Ovary (tissue), 9 donors: ENCODE measurements around the gene CYB5R4. TPM values are rescaled to one million over a fixed set of nuclear protein-coding genes. Genes with fewer than 3 reads are reported as not detected.

Experiments used
- polyA plus RNA-seq, 2 donors: library from polyadenylated mRNA; stranded (reverse); fragments of 200-250 nt in 1 of 2; fragments of 350-450 nt in 1 of 2; fragmentation: Illumina TruSeq in 1 of 2; extraction: RNeasy Lipid Tissue Mini Kit (QIAGEN cat#74804) in 1 of 2; gene quantifications; one replicate each; pipeline ENCODE4 v1.2.3, GENCODE V29; 2013 to 2014
- total RNA-seq, 7 donors: library from RNA; depleted of rRNA in 2 of 7; stranded (reverse); fragments of >200 nt in 2 of 7; fragmentation: NEBNext Ultra II Directional in 3 of 7; extraction: Animal tissue kit (Norgen Biotek cat#: 25700) in 3 of 7; gene quantifications; one replicate each; pipeline versions ENCODE4 v1.1.0 to v1.2.4, GENCODE V29; 2016 to 2023
- donor health status: DM: no; HTN: no; CAD: no; lungs with moderate emphysema.
- donor health status: DM: no; HTN: no; CAD: no.
- donor health status: Bipolar disorder and iron deficiency.
- donor health status: DM: yes; HTN: yes; CAD: no.
- donor health status: DM: no; HTN: no; CAD: no.
- donor health status: DM: yes; HTN: yes; CAD: no.

Gene CYB5R4
- total and polyA plus RNA-seq, 9 donors, result 2.0 to 12.2 (median 8.9) TPM

Other genes starting within 250 kb of the CYB5R4 start
- 1 to 10 TPM in 6 of 7 donors, under 1 TPM in 1; 0.71 to 3.1 (median 1.8) TPM for gene SNAP91, start 150.6 kb upstream of the CYB5R4 start, total RNA-seq
- 1 to 10 TPM; 1.3 TPM for gene SNAP91, start 150.6 kb upstream of the CYB5R4 start, polyA plus RNA-seq
- gene RIPPLY2, start 6.3 kb upstream of the CYB5R4 start, total RNA-seq, result under 1 TPM in 3 of 7 donors, not detected in 4; 0.22 to 0.40 (median 0.23) TPM
- gene RIPPLY2, start 6.3 kb upstream of the CYB5R4 start, polyA plus RNA-seq, result under 1 TPM; 0.24 to 0.40 TPM
- gene MRAP2, start 174.1 kb downstream of the CYB5R4 start, total RNA-seq, result 1 to 10 TPM in 3 of 7 donors, under 1 TPM in 4; 0.20 to 2.6 (median 0.83) TPM
- 1 to 10 TPM; 1.2 to 4.7 TPM for gene MRAP2, start 174.1 kb downstream of the CYB5R4 start, polyA plus RNA-seq